GM13976 (cell line): ENCODE results near the gene IAH1.

Source experiments
- DNase-seq: peaks from one replicate; pipeline ENCODE4 v3.0.0; 2012; ENCODE audit warnings: low spot score
- in situ Hi-C: fragments of 300-500 bp; cut with MboI; formaldehyde crosslinking; loops from one replicate; pipeline ENCODE4 v1.12.0; 2022; ENCODE audit warnings: low sequenced_read_pairs, mixed read lengths, inconsistent platforms; ENCODE audit not compliant: unreplicated experiment
- TF ChIP-seq, protein P1 (sequence below): IDR thresholded peaks from 2 replicates; pipeline ENCODE4 v1.5.1; 2012; ENCODE audit warnings: borderline replicate concordance, mild to moderate bottlenecking; ENCODE audit not compliant: insufficient read depth; ENCODE audit errors: extremely low read depth, missing control alignments, control extremely low read depth

The IAH1 gene

DNA sequence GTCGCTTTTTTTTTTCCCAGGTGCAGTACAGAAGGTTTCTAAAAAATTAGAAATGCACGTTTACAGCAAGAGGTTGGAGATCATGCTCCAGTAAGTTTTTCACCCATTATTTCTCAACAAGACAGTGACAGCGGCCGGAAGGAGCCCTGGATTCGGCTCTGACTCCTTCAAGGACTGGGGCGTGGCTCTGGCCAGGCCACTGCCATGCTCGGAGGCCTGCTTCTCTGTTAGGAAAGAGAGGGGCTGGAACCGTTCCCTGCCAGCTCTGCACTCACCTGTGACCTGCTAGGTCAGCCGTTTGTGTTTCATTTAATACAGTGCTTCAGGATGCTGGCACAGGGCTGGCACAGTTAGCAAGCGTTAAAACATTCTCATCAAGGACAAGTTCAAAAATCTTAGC lies 6.7 kb upstream of the IAH1 start:
- TF ChIP-seq, protein P1, sequence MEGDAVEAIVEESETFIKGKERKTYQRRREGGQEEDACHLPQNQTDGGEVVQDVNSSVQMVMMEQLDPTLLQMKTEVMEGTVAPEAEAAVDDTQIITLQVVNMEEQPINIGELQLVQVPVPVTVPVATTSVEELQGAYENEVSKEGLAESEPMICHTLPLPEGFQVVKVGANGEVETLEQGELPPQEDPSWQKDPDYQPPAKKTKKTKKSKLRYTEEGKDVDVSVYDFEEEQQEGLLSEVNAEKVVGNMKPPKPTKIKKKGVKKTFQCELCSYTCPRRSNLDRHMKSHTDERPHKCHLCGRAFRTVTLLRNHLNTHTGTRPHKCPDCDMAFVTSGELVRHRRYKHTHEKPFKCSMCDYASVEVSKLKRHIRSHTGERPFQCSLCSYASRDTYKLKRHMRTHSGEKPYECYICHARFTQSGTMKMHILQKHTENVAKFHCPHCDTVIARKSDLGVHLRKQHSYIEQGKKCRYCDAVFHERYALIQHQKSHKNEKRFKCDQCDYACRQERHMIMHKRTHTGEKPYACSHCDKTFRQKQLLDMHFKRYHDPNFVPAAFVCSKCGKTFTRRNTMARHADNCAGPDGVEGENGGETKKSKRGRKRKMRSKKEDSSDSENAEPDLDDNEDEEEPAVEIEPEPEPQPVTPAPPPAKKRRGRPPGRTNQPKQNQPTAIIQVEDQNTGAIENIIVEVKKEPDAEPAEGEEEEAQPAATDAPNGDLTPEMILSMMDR = no peak
- in situ Hi-C loops = no loop called here
- no peak for DNase-seq

DNA sequence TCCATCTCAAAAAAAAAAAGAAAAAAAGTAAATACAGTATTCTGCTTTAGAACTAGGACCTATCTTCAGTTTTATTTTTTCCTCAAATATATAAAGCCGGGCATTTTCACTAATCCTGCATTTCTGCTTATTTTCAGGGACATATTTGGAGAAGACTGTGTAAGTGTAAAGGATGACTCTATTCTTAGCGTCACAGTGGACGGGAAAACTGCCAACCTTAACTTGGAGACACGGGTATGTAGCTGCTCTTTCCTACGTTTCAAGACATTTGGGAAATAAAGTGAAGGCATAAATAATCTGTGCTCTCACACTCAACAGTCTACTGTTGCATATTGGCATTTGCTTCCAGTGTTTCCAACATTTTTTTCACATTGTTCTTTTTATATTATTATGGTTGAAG lies 3.1 kb upstream of the IAH1 start:
- in situ Hi-C loops = no loop called here
- no peak for DNase-seq
- TF ChIP-seq, protein P1 = no peak

DNA sequence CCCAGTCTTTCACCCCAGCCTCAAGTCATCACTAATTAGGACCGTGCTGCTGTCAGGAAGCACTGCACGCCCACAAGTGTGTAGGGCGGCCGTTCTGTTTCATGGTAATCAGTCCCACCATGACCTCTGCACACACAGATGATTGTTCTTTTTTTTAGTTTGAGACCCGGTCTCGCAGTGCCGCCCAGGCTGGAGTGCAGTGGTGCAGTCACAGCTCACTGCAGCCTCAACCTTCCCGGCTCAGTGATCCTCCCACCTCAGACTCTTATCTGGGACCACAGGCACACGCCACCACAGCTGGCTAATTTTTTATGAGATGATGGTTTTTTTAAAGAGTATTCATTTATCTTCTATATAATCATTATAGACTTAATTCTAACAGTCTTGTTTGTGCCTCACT lies 1.8 kb upstream of the IAH1 start:
- in situ Hi-C loops = no loop called here

DNA sequence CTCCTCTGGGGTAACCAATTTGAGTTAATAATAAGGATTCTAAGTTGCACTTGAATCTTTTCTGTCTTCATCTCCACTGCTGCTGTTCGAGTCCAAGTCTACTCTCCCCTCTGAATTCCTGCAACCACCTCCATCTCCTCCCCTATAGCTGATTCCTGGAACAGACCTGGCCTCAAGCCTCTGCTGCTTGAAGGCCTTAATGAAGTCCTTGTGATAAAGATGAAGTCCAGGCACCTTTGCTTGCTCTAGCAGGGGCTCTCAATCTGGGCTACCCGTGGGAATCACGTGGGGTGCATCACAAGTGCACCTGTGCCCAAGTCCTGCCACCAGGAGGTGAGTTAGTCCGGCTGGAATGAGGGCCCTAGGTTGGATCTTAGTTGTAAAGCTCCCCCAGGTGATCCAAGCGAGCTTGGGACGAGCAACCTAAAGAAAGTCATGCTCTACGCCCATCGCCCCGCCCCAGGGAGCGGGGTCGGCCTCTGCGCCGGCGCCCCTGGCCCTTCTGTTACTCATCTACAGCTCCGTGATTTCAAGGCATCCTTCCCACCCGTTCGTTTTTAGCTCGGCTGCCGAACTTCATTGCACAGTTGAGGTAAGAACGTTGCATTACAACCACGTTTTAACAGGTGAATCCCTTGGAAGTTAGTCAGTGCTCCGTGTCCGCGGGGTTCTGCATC lies 905 bp upstream of the IAH1 start:
- TF ChIP-seq, protein P1 = no peak
- no peak for DNase-seq
- in situ Hi-C loops = no loop called here

More for the DNA sequence above, 1.8 kb upstream of the IAH1 start:
- no peak for DNase-seq
- TF ChIP-seq, protein P1 = no peak

DNA sequence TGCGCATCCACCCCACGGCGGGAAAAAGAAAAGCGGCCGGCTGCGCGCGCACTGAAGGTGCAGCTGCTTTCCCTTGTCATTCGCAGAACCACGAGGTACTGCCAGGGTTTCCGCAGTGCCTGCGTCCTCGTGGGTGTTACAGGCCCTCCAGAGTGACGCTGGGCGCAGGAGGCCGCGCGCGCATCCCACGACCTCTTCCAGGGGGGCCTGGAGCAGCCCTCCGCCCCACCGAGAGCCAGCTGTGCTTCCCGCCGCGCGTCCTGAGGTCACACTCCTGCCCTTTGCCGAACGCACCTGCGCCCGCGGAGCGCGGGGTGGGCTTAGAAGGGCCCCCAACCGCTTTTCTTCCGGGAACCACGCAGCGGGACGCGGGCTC lies 378 bp upstream of the IAH1 start:
- in situ Hi-C loops = no loop called here
- DNase-seq = peak; percentile 61
- TF ChIP-seq, protein P1 = no peak

DNA sequence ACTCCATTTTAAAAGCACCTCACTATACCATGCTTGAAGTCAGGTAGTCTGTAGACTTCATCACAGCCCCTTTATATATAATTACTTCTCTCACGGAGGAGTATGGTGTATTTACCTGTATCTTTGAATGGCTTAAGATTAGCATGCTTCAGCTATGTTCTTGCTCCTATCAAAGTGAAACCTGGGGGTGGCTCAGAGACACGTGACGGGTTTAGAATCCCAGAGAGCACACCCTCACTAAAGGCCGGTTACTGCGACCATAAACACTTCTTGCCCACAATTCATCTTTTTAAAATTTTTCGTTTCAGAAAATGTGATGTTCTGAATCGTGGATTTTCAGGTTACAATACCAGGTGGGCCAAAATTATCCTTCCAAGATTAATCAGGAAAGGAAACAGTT lies 3.6 kb downstream of the IAH1 start:
- in situ Hi-C loops = no loop called here
- DNase-seq = no peak
- TF ChIP-seq, protein P1 = no peak
